ENCODE results near the gene SLC25A21.

SLC25A21 gene

GRCh38 chr14:36702474-36702873, 469.9 kb downstream of the SLC25A21 start:
- TF ChIP-seq NFIC (IDR thresholded peaks at IDR 0.05): no peak
- TF ChIP-seq EP300 (IDR thresholded peaks at IDR 0.05; ENCODE audit: borderline replicate concordance): no peak
- TF ChIP-seq FOXM1 (IDR thresholded peaks at IDR 0.05; ENCODE audit: borderline replicate concordance, low read depth): no peak
- no peak for TF ChIP-seq CEBPB (IDR thresholded peaks at IDR 0.05)
- no peak for TF ChIP-seq TCF12 (IDR thresholded peaks at IDR 0.05; ENCODE audit: low read depth)
- TF ChIP-seq EGR1 (IDR thresholded peaks at IDR 0.05): no peak
- TF ChIP-seq REST (IDR thresholded peaks at IDR 0.05; ENCODE audit: low read depth): no peak
- no peak for TF ChIP-seq TEAD4 (IDR thresholded peaks at IDR 0.05)
- no peak for TF ChIP-seq ZBTB7A (IDR thresholded peaks at IDR 0.05; ENCODE audit: low read depth)
- no peak for TF ChIP-seq CREB1 (IDR thresholded peaks at IDR 0.05; ENCODE audit: low read depth)
- TF ChIP-seq MAX (IDR thresholded peaks at IDR 0.05): no peak
- no peak for TF ChIP-seq YY1 (IDR thresholded peaks at IDR 0.05; ENCODE audit: low read depth)
- no peak for TF ChIP-seq RAD21 (IDR thresholded peaks at IDR 0.05; ENCODE audit: low read depth)
- no peak for TF ChIP-seq USF1 (IDR thresholded peaks at IDR 0.05)
- no peak for TF ChIP-seq TAF1 (IDR thresholded peaks at IDR 0.05; ENCODE audit: low read depth)

GRCh38 chr14:36701132-36701531, 471.3 kb downstream of the SLC25A21 start:
- TF ChIP-seq CEBPB (IDR thresholded peaks at IDR 0.05) (no peak), EP300 (IDR thresholded peaks at IDR 0.05; ENCODE audit: borderline replicate concordance) (no peak), TCF12 (IDR thresholded peaks at IDR 0.05; ENCODE audit: low read depth) (no peak), ZBTB7A (IDR thresholded peaks at IDR 0.05; ENCODE audit: low read depth) (no peak), EGR1 (IDR thresholded peaks at IDR 0.05) (no peak), CREB1 (IDR thresholded peaks at IDR 0.05; ENCODE audit: low read depth) (no peak)

GRCh38 chr14:36700651-36701050, 471.8 kb downstream of the SLC25A21 start:
- TF ChIP-seq MAX (IDR thresholded peaks at IDR 0.05) (no peak), TAF1 (IDR thresholded peaks at IDR 0.05; ENCODE audit: low read depth) (no peak), RAD21 (IDR thresholded peaks at IDR 0.05; ENCODE audit: low read depth) (no peak), EGR1 (IDR thresholded peaks at IDR 0.05) (no peak), FOXM1 (IDR thresholded peaks at IDR 0.05; ENCODE audit: borderline replicate concordance, low read depth) (no peak), EP300 (IDR thresholded peaks at IDR 0.05; ENCODE audit: borderline replicate concordance) (no peak), REST (IDR thresholded peaks at IDR 0.05; ENCODE audit: low read depth) (no peak), TEAD4 (IDR thresholded peaks at IDR 0.05) (no peak), USF1 (IDR thresholded peaks at IDR 0.05) (no peak)

- no peak for TF ChIP-seq EGR1 (IDR thresholded peaks at IDR 0.05)
- no peak for TF ChIP-seq TAF1 (IDR thresholded peaks at IDR 0.05; ENCODE audit: low read depth)
- TF ChIP-seq USF1 (IDR thresholded peaks at IDR 0.05): peak; percentile 28; the same call in 1 of the 2 replicates
- TF ChIP-seq CREB1 (IDR thresholded peaks at IDR 0.05; ENCODE audit: low read depth): no peak
Observed at GRCh38 chr14:36690311-36691040, 481.9 kb downstream of the SLC25A21 start.

- TF ChIP-seq FOXM1 (IDR thresholded peaks at IDR 0.05; ENCODE audit: borderline replicate concordance, low read depth) (no peak), TEAD4 (IDR thresholded peaks at IDR 0.05) (no peak), TCF12 (IDR thresholded peaks at IDR 0.05; ENCODE audit: low read depth) (no peak), MAX (IDR thresholded peaks at IDR 0.05) (no peak), TAF1 (IDR thresholded peaks at IDR 0.05; ENCODE audit: low read depth) (no peak), USF1 (IDR thresholded peaks at IDR 0.05) (no peak), EP300 (IDR thresholded peaks at IDR 0.05; ENCODE audit: borderline replicate concordance) (no peak), RAD21 (IDR thresholded peaks at IDR 0.05; ENCODE audit: low read depth) (no peak), ZBTB7A (IDR thresholded peaks at IDR 0.05; ENCODE audit: low read depth) (no peak)
Observed at GRCh38 chr14:36684946-36685345, 487.5 kb downstream of the SLC25A21 start.
